GM18909 (cell line): ENCODE data around the gene TUB.

Experiments
- ATAC-seq: cut with Tn5 transposase; IDR thresholded peaks from one replicate; pipeline ENCODE4 v1.9.1; 2021; ENCODE audit warnings: mild to moderate bottlenecking; ENCODE audit not compliant: unreplicated experiment, poor library complexity

TUB gene

DNA sequence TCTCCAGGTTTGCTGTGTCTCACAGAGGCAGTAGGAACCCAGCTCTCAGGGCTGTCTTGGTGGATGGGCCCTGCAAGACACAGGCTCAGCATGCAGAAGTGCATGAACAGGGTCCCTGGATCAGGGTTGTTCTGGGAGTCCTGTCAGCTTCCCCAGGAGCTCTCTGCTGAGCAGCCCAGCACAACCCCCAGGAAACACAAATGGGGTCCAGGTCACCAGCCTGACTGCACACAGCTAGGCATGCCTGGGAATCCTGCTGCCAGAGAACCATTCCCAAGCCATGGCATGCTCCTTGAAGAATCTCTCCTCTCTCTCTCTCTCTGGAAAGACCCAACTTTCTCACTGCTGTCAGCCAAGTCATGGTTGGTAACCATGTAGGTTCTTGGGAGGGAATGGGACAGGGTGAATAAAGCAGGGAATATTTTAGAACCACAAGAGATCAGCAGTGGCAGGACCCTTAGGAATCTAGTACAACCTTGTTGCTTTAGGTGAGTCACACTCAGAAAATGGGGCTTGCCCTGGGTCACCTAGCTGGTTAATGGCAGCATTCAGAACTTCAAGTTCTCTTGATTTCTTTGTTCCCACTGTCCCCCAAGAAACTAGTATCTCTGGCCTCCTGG, 21.4 kb downstream of the TUB start:
- ATAC-seq, result no peak

DNA sequence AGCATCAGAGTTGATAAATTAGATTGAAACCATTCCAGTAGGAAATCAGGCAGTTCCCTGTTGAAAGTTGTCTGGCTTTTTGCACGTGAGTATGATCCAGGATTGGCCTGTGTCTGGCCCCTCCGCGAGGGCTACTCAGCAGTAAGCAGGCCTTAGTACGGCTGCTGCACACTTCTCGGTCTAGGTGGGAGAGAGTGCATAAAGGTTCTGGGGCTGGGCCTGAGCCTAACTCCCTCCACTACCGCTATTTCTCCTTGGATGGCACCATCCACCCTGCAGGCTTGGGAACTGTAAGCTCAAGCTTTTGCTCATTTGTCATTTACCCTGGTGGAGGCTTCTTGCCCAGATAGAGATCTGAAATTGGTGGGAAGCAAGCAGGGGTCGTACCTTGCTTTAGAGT, 22.0 kb downstream of the TUB start:
- no peak for ATAC-seq

DNA sequence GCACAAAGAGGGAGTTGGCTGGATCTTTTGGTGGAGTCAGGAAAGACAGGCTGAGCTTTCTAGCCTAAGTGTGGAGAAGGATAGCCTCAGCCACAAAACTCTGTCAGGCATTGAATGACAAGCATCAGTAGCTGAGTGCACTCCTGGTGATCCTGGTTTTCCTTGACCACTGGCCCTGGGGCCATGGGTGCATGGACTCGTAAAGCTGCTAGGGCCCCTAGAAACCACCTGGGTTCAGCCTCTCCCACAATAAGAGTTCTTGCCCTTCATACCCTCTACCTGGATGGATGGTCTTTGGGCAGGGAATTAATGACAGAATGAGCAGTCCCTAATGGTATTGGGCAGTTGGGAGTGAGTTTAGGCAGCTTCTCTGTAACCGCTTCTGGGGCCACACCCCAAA, 22.9 kb downstream of the TUB start:
- ATAC-seq, result no peak

- no peak for ATAC-seq
Observed at GRCh38 chr11:8105133-8105532, 24.1 kb downstream of the TUB start.

GRCh38 chr11:8105666-8106065, 24.7 kb downstream of the TUB start:
- no peak for ATAC-seq

DNA sequence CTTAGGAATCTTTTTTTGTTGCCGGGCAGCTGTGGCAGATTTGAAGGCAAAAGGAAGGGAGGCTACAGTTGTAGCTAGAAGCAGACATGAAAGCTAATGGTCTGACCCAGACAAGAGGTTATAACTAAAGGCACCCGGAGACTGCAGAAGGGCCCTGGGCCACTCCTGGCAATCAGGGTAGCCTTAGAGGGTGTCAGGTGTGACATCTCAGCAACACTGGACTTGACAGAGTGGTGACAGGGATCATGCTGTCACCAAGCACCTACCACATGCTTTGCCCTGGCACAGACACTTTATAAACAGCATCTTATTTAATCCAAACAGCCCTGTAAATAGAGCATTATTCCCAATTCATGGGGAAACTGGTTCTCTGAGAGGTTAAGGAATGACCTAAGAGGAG, 25.7 kb downstream of the TUB start:
- no peak for ATAC-seq

- no peak for ATAC-seq
Observed at GRCh38 chr11:8107642-8108041, 26.6 kb downstream of the TUB start.

GRCh38 chr11:8108421-8108820, 27.4 kb downstream of the TUB start:
- no peak for ATAC-seq

DNA sequence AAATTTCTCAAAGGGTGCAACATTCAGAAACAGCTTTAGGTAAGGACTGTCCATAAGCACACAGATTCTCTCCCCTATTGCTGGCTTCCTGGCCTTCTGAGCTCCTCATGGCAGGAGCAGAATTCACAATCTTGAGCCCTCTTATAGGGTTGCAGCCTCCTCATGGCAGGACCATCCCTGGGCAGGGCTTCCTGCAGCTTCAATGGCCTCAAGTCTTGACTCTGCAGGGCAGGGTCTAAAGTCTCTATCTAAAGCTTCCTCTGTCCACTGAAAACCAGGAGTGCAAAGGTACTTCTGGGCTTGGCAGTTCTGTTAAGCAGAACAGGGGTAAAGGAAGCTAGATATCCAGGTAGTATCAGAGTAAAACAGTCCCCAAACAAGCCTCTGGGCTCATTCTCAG, 28.7 kb downstream of the TUB start:
- no peak for ATAC-seq

DNA sequence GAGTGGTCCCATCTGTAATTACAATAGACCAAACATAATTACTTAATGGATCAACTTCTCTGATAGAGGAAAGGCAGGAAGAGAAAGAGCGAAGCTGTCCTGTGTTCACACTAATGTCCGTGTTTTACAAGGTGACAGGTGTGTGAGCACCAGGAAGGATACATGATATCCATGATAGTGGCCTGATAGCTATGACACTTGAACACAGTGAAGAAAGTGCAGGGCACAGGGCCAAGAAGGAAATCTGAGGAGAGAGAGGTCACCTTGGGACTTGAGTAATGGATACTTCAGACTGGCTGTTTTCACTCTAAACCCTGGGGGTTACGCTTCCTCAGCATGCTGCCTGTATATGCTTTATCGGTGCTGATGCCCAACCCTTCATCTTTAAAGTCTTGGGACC, 29.4 kb downstream of the TUB start:
- no peak for ATAC-seq

GRCh38 chr11:8111636-8112035, 30.6 kb downstream of the TUB start:
- no peak for ATAC-seq

DNA sequence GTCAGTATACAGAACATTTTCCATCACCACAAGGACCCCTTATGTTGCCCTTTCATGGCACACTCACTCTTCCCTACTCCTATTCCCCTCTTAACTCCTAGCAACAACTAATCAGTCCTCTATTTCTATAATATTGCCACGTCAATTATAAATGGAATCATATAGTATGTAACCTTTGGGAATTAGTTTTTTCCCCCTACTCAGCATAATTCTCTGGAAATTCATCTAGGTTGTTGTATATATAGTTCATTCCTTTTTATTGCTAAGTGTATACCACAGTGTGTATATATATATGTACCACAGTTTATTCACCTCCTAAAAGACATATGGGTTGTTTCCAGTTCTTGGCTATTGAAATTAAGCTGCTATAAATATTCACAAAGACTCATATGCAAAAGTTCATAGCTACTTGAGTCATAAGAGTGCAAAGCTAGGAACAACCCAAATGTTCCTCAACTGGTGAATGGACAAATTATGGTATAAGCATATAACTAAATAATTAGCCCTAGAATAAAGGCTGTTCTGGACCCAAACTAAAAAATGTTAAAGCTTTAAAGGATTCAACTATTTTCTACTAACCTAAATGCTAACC, 41.3 kb downstream of the TUB start:
- ATAC-seq, result no peak

- no peak for ATAC-seq
Observed at GRCh38 chr11:8126649-8127289, 45.8 kb downstream of the TUB start.

- no peak for ATAC-seq
Observed at GRCh38 chr11:8127447-8127846, 46.4 kb downstream of the TUB start.

DNA sequence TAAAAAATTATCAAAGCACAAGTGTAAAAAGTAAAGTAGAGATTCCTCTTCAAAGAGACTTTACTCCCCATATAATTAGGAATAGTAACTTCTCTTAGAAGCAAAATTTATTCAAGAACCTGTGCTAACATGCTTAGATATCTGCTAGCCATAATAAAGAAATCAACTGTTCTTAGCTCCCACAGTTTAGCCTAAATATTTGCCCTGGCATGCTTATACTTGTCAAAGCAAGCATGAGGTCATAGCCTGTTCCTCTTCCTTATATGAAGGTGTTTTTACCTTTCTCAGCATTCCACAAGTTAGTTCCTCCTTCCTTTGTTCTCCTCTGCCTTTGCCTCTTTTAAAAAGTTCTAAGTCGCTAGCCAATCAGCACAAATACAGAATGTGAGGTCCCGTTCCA, 57.5 kb downstream of the TUB start:
- ATAC-seq, result no peak

DNA sequence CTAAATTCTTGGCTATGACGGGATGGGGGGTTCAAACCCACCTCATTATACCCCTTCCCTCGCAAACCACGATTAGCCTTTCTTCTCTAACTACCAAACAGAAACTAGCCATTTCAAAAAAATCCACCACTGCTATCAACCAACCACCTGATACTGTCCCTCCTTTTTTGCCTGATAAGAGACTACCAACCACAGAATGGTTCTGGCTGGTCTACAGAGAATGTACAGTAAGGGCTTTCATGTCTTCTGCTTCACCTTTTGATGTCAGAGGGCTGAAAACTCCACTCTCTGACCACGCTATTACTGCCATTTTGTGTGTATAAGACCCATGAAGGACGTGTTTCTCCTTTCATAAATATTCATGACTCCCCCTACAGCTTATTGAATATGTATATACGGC, 68.7 kb downstream of the TUB start:
- no peak for ATAC-seq
